IPS-20b (cell line): ENCODE results near the gene CRK.

Experiments
- H3K27ac ChIP-seq: one replicate; pipeline ENCODE4 v1.5.1; 2013; ENCODE audit warnings: low read length
- H3K27me3 ChIP-seq: 2 replicates; pipeline ENCODE4 v1.6.1; 2013; ENCODE audit warnings: mild to moderate bottlenecking, low read length, inconsistent platforms; ENCODE audit not compliant: insufficient read depth
- H3K36me3 ChIP-seq: 2 replicates; pipeline ENCODE4 v1.6.1; 2013; ENCODE audit warnings: low read depth, mild to moderate bottlenecking, inconsistent platforms, low read length, moderate library complexity; ENCODE audit not compliant: insufficient read depth
- H3K4me1 ChIP-seq: 2 replicates; pipeline ENCODE4 v1.6.1; 2013; ENCODE audit warnings: mild to moderate bottlenecking, control low read depth, inconsistent platforms, low read length, moderate library complexity; ENCODE audit not compliant: insufficient read depth
- H3K4me3 ChIP-seq: 2 replicates; pipeline ENCODE4 v1.5.1; 2013; ENCODE audit warnings: mild to moderate bottlenecking, low read length, inconsistent platforms
- H3K9ac ChIP-seq: 2 replicates; pipeline ENCODE4 v1.6.1; 2013; ENCODE audit warnings: low read depth, mild to moderate bottlenecking, inconsistent platforms, low read length, moderate library complexity
- H3K9me3 ChIP-seq: 2 replicates; pipeline ENCODE4 v1.6.1; 2013; ENCODE audit warnings: mild to moderate bottlenecking, low read depth, low read length, inconsistent platforms; ENCODE audit not compliant: insufficient read depth

CRK gene

DNA sequence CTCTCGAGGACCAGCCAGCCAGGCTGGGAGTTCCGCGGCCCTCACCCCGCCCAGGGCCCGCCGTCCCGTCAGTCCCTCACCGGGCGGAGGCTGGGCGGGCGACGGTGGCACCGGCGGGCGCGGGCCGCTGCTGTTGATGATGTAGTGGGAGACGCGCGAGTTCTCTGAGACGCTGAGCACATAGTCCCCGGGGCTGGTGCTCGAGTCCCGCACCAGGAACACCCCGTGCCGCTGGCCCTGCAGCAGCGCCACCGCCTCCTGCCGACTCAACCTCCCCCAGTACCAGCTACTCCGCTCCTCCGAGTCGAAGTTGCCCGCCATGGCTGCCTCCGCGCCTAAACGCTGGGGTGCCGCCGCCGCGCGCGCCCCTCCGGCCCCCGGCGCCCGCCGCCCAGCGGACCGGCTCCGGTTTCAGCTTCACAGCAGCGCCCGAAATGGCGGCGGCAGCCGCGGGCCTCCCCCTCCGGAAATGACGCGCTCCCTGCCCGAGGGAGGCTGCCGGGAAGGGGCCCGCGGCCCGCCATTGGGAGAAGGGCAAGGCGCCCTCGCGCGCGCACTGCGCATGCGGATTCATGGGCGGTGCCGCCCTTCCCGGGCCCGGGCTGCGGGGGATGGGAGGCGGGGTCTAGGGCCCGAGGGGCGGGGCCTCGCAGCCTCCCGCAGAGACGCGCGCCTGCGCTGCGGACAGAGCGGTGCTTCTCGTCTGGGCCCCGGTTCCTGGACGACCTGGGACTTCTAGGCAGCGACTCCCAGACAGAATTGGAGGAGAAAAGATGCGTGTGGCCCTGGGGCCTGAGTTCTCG lies at the start of gene CRK:
Gene CRK, minus strand, starts transcription at position 436 of the 803 bp plus-strand sequence. Its CDS starts 115 bp downstream, at position 321.
- Histone ChIP-seq H3K27ac (peak within 1 kb of the TSS; percentile 65), H3K4me1 (peaks cover 5% of the 10 kb centered on the region; the same call in 1 of the 2 replicates), H3K27me3 (no peaks in the 10 kb centered on the region; the same call in 1 of the 2 replicates), H3K36me3 (peaks cover 15% of the 10 kb centered on the region), H3K9me3 (no peaks in the 10 kb centered on the region), H3K4me3 (peak within 1 kb of the TSS; percentile 78), H3K9ac (peak within 1 kb of the TSS; percentile 93)

DNA sequence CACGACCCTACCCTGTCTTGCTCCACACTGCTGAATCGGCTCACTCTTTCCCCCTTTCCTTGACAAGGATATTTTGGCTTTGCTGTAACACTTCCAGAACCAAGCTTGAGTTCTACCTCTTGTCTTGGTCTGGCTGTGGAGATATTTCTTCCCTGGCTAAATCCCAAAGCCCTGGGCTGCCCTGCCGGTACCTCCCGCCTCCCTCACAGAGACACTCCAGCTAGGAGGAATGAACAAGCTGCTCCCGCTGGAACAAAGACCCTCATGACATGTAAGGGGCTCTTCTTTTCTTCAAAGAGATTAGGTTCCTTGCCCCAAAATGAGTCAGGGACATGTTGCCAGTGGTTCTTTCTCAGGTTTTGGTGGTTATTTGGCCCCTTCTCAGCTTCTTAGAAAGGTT lies 49.6 kb upstream of the CRK start:
- no peak overlapping the region for H3K4me3 ChIP-seq
- H3K9me3 ChIP-seq, result no peaks in the 10 kb centered on the region
- H3K27ac ChIP-seq, result no peak overlapping the region
- no peaks in the 10 kb centered on the region for H3K27me3 ChIP-seq
- no peak overlapping the region for H3K9ac ChIP-seq
- H3K4me1 ChIP-seq, result no peaks in the 10 kb centered on the region
- peaks cover 4% of the 10 kb centered on the region; the same call in 1 of the 2 replicates for H3K36me3 ChIP-seq

DNA sequence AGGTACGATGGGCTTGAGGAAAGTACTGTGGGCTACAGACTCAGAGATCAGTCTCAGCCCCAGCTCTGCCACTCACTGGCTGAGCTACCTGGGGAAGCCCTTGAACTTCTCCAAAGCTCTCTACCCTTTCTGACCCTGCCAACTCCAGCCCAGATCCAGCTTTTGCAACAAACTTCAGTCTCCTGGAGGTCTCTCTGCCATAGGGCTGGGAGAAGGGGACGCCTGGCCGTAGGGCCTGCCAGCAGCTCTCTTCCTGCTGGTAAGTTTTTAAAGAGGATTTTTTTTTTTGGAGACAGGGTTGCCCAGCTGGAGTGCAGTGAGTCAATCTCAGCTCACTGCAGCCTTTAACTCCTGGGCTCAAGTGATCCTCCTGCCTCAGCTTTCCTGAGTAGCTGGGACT lies 48.8 kb upstream of the CRK start:
- no peak overlapping the region for H3K4me3 ChIP-seq
- H3K9me3 ChIP-seq, result no peaks in the 10 kb centered on the region
- no peak overlapping the region for H3K9ac ChIP-seq
- H3K27me3 ChIP-seq, result no peaks in the 10 kb centered on the region
- H3K27ac ChIP-seq, result no peak overlapping the region
- H3K36me3 ChIP-seq, result peaks cover 4% of the 10 kb centered on the region; the same call in 1 of the 2 replicates
- H3K4me1 ChIP-seq, result no peaks in the 10 kb centered on the region

DNA sequence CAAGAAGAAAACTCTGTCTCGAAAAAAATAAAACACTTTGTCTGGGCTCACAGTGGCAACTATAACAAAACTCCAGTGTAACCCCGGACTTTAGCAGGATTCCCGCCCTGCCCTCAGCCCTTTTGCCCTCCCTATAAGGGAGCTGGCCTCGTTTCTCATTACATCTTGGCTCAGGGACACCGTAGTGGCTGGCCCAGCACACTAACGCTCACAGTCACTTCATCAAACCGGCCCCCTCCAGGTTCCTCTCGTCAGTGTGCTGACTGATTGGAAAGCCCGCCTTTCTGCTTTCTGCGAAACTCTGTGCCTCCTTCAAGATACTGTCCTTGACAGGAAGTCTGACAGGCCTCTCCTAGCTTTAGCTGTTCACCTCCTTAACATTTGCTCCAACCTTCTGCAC lies 47.7 kb upstream of the CRK start:
- no peaks in the 10 kb centered on the region for H3K27me3 ChIP-seq
- no peak overlapping the region for H3K4me3 ChIP-seq
- H3K9me3 ChIP-seq, result no peaks in the 10 kb centered on the region
- no peak overlapping the region for H3K9ac ChIP-seq
- H3K36me3 ChIP-seq, result peaks cover 4% of the 10 kb centered on the region; the same call in 1 of the 2 replicates
- no peaks in the 10 kb centered on the region for H3K4me1 ChIP-seq
- no peak overlapping the region for H3K27ac ChIP-seq

DNA sequence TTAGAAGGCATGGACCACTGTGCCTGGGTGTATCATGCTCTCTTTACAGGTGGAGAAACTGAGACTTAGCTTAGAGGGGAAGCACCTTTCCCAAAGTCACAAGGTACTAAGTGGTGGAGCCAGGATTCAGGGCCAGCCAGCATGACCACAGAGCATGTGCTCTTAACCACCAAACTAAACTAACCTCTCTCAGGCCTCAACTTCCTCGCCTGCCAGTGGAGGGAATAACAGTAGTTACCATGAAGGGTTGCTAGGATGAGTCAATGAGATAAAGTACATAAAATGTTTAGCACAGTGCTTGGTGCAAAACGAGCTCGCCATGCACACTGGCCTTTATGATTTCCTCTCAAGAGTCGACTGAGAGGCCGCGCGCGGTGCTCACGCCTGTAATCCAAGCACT lies 42.8 kb upstream of the CRK start:
- H3K9me3 ChIP-seq, result no peaks in the 10 kb centered on the region
- H3K9ac ChIP-seq, result no peak overlapping the region
- no peaks in the 10 kb centered on the region for H3K27me3 ChIP-seq
- no peaks in the 10 kb centered on the region for H3K4me1 ChIP-seq
- H3K36me3 ChIP-seq, result no peaks in the 10 kb centered on the region; the same call in 1 of the 2 replicates
- H3K27ac ChIP-seq, result no peak overlapping the region
- H3K4me3 ChIP-seq, result no peak overlapping the region

DNA sequence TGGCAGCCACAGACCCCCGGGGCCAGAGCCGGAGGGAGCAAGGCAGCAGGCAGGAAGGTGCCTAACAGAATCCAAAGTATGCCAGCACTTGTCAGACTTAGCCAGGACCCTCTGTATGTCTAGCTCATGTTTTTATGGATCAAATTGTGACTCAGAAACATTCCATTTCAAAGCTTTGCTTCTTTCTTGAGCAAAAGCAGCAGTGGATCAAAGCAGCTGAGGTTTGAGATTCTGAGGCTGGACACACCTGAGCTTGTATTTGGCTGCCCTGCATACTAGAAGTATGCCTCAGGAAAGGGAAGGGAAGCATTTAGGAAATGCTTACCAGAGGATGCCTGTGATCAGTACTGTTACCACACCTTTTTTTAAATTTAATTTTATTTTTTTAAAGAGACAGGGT lies 42.2 kb upstream of the CRK start:
- Histone ChIP-seq H3K4me1 (no peaks in the 10 kb centered on the region), H3K9me3 (no peaks in the 10 kb centered on the region), H3K4me3 (no peak overlapping the region), H3K9ac (no peak overlapping the region), H3K27ac (no peak overlapping the region), H3K27me3 (no peaks in the 10 kb centered on the region), H3K36me3 (no peaks in the 10 kb centered on the region; the same call in 1 of the 2 replicates)

DNA sequence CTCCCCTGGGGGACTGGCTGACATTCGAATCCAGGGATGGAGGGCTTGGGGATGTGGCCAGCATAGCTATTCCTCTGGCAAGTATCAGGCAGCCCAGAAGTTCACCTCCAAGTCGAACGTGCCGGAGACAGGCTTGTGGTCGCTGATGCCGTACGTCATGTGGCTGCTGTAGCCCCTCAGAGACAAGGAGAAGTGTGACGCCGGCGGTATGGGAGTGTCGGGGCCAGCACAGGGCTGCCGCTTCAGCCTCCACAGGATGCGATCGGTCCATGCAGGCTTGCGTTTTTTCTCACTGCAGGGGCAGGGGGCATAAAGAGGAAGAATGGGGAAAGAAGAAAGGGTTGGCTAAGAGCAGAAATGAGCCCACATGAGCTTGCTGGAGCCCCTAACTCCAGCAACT lies 41.8 kb upstream of the CRK start:
- H3K36me3 ChIP-seq, result no peaks in the 10 kb centered on the region; the same call in 1 of the 2 replicates
- H3K9ac ChIP-seq, result no peak overlapping the region
- no peak overlapping the region for H3K27ac ChIP-seq
- no peaks in the 10 kb centered on the region for H3K9me3 ChIP-seq
- no peak overlapping the region for H3K4me3 ChIP-seq
- no peaks in the 10 kb centered on the region for H3K4me1 ChIP-seq
- no peaks in the 10 kb centered on the region for H3K27me3 ChIP-seq

DNA sequence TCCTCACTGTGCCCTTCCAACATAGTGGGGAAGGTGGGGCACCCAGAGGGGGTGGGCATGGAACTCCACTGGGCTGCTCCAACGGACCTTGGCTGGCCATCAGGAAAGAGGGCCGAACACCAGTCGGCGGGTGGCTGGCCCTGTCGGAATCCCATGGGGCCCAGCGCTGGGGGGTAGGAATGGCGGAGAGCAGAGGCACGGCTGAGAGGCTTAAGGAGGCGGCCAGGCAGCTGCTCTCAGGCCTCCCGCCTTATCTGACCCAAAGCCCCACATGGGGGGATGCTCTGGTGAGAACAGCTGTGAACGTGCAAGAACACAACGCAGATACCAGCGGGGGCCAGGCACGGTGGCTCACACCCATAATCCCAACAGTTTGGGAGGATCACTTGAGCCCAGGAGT lies 40.8 kb upstream of the CRK start:
- Histone ChIP-seq H3K36me3 (no peaks in the 10 kb centered on the region; the same call in 1 of the 2 replicates), H3K27me3 (peaks cover 8% of the 10 kb centered on the region), H3K27ac (no peak overlapping the region), H3K9ac (no peak overlapping the region), H3K4me3 (no peak overlapping the region), H3K9me3 (no peaks in the 10 kb centered on the region), H3K4me1 (no peaks in the 10 kb centered on the region)

DNA sequence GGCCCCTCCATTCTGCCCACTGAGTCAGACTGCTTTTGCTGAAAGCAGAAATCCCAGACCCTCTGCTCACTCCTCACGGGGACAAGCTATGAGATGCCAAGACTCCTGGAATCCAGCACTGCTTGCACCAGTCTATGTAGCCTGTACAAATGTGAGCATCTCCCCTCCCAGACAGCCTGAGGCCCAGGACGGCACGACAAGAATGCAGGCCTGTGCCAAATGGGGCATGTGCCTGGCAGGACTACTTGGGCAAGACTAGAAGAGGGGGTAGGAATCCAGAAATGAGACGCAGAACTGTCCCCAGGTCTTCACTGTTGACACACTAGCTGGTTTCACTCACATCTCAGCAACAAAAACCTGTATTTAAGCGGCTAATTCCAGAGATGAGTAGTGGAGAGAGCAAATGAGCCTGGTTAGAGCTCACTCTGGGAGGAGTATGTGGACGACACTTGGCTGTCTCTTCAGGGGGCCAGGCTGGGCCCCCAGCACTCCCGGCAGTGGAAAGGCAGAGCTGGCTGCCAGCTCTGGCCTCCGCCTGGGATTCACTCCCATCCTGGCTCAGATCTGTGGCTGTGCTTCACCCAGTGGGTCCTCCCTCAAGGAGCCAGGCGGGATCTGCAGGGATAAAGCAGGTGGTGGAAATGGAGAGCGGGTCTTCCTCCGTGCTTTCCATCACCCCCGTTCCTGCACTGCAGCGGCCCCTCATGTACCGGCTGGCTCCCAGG lies 39.4 kb upstream of the CRK start:
- Histone ChIP-seq H3K9me3 (no peaks in the 10 kb centered on the region), H3K9ac (no peak overlapping the region), H3K4me3 (no peak overlapping the region), H3K27ac (no peak overlapping the region), H3K36me3 (no peaks in the 10 kb centered on the region; the same call in 1 of the 2 replicates), H3K27me3 (peaks cover 10% of the 10 kb centered on the region), H3K4me1 (peaks cover 2% of the 10 kb centered on the region; the same call in 1 of the 2 replicates)

DNA sequence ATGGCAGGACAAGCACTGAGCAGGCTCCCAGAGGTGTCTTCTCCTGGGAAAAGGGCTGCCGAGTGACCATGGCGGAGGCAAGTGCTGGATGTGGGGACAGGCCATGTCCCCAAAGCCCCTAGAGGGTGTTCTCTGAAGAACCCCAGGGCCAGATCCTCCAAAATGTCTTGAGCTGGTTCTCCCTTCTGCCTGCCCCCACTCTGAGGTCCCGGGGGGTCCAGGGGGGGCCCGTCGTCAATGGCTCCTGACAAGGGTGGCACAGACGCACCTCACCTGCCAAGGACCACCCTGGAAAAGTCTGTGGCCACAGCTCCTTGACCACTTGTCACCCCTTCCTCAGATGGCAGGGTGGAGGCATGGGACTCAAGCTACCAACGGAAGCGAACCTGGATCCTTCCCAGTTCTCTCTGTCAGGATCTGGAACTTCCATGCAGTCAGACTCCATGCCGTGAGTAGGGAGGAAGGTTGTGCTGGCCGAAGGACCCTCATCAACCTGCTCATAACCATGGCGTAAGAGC lies 38.8 kb upstream of the CRK start:
- H3K36me3 ChIP-seq, result no peaks in the 10 kb centered on the region; the same call in 1 of the 2 replicates
- peaks cover 3% of the 10 kb centered on the region; the same call in 1 of the 2 replicates for H3K4me1 ChIP-seq
- H3K9me3 ChIP-seq, result no peaks in the 10 kb centered on the region
- no peak overlapping the region for H3K9ac ChIP-seq
- H3K4me3 ChIP-seq, result no peak overlapping the region
- no peak overlapping the region for H3K27ac ChIP-seq
- H3K27me3 ChIP-seq, result peaks cover 10% of the 10 kb centered on the region

DNA sequence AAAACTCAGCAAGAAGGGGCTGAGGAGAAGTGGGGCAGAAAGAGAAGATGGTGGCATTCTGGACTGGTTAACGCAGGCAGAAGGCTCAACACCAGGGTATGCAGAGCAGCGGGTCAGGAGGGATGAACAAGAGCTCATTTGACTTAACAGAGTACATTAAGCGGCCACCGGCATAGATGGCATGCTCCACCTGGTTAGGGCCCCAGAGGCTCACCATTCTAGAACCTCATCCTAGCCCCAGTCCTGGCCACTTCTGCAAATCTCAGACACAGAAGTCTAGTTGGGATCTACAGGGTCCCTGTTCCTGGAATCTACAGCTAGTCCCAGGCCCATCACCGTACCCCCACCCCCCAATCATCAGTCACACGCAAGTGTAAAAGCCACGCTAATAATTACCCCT lies 38.2 kb upstream of the CRK start:
- H3K4me3 ChIP-seq, result no peak overlapping the region
- H3K27me3 ChIP-seq, result peaks cover 10% of the 10 kb centered on the region
- H3K36me3 ChIP-seq, result no peaks in the 10 kb centered on the region; the same call in 1 of the 2 replicates
- H3K9ac ChIP-seq, result no peak overlapping the region
- no peak overlapping the region for H3K27ac ChIP-seq
- H3K9me3 ChIP-seq, result no peaks in the 10 kb centered on the region
- H3K4me1 ChIP-seq, result peaks cover 3% of the 10 kb centered on the region; the same call in 1 of the 2 replicates
